GM10266 (cell line): ENCODE results near the gene LMNB1.
"Not testable (repeated sequence)": the region's sequence is repeated elsewhere in the genome, so short reads cannot be mapped to it uniquely, and the experiment has no call there.

Experiments used
- DNase-seq: peaks from one replicate; pipeline ENCODE4 v3.0.0; 2012; ENCODE audit errors: extremely low spot score
- TF ChIP-seq, protein P1 (sequence below): IDR thresholded peaks from 2 replicates; pipeline ENCODE4 v1.5.1; 2012; ENCODE audit warnings: mild to moderate bottlenecking, low read depth; ENCODE audit not compliant: control insufficient read depth, insufficient read depth; ENCODE audit errors: missing control alignments

The LMNB1 gene

GRCh38 chr5:126852841-126853271, 75.9 kb downstream of the LMNB1 start:
- TF ChIP-seq, protein P1, sequence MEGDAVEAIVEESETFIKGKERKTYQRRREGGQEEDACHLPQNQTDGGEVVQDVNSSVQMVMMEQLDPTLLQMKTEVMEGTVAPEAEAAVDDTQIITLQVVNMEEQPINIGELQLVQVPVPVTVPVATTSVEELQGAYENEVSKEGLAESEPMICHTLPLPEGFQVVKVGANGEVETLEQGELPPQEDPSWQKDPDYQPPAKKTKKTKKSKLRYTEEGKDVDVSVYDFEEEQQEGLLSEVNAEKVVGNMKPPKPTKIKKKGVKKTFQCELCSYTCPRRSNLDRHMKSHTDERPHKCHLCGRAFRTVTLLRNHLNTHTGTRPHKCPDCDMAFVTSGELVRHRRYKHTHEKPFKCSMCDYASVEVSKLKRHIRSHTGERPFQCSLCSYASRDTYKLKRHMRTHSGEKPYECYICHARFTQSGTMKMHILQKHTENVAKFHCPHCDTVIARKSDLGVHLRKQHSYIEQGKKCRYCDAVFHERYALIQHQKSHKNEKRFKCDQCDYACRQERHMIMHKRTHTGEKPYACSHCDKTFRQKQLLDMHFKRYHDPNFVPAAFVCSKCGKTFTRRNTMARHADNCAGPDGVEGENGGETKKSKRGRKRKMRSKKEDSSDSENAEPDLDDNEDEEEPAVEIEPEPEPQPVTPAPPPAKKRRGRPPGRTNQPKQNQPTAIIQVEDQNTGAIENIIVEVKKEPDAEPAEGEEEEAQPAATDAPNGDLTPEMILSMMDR: no peak

GRCh38 chr5:126853541-126854307, 76.8 kb downstream of the LMNB1 start:
- not testable (repeated sequence) for DNase-seq

More at GRCh38 chr5:126852841-126853271, 75.9 kb downstream of the LMNB1 start:
- no peak for DNase-seq

DNA sequence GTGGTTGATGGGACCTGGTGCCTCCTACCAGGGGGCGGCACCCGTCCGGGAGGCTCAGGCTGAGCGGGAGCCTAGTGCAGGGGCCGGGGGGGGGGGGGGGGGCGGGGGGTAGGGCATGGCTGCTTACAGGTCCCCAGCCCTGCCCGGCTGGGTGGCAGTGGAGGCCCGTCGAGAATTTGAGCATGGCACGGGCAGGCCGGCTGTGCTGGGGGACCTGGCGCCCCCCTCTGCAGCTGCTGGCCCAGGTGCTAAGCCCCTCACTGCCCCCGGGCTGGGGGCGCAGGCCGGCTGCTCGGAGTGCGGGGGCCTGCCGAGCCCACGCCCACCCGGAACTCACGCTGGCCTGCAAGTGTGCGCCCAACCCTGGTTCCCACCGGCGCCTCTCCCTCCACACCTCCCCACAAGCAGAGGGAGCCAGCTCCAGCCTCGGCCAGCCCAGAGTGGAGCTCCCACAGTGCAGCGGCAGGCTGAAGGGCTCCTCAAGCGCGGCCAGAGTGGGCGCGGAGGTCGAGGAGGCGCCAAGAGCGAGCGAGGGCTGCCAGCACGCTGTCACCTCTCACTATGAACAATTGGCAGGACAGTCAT, 77.7 kb downstream of the LMNB1 start:
- no peak for DNase-seq
- TF ChIP-seq, protein P1: no peak

GRCh38 chr5:126855266-126855665, 78.3 kb downstream of the LMNB1 start:
- no peak for DNase-seq
- TF ChIP-seq, protein P1: no peak

DNA sequence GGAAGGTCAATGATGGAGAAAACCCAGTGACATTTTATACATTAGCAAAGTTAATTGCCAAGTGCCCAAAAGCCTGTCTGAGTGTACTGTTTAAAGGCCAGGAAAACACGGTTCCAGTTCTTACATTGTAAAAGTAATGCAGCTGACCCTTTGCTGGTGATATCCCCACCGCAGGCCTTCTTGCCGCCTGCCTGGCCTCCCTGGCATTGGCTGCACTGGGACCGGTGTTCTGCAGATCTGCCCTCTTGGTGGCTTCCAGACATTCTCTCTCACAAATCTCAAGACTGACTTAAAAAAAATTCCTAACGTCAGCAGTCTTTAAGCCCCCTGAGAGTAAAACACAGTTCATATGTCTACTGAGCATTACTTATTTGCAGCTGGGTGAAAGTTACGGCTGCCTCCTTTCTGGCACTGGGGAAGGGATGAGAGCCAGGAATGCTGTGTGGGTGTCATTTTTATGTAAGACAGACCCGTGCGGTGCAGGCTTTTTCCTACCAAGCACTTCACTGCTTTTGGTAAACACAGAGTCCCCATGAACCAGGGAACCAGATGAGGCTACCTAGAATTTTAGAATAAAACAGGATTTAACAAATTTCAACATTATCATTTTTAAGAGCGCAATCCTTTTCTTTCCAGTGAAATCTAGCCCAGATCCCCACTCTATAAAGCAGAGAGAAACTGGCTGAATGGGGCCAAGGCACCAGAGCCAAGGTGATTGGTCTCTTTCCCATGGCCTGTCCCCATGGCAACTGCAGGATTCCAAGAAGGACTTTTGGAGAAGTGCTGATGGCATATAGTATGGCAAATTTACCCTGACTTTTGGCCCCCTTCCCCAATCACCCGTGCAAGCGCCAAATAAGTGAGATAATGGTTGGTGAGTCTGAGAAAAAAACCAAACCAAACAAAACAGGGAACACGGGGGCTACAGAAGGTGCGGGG, 80.8 kb downstream of the LMNB1 start:
- no peak for DNase-seq
- TF ChIP-seq, protein P1: no peak

- no peak for DNase-seq
- TF ChIP-seq, protein P1: no peak
Observed at GRCh38 chr5:126858441-126858840, 81.5 kb downstream of the LMNB1 start.

GRCh38 chr5:126863402-126863801, 86.5 kb downstream of the LMNB1 start:
- no peak for DNase-seq
- TF ChIP-seq, protein P1: no peak
